Esophagus squamous epithelium (tissue), 5 donors: ENCODE results near the gene WASL. TPM values are rescaled to one million over a fixed set of nuclear protein-coding genes. Genes with fewer than 3 reads are reported as not detected.
A peak's percentile ranks its signal among the peaks of the same experiment; 100 is the strongest.

Source experiments
- DNase-seq: peaks from one replicate; lab custom pipeline; 2025; lab: John Stamatoyannopoulos, UW
- H3K27ac ChIP-seq, 4 donors: fragments of 200-600 bp; sonication (generic); one replicate each; pipeline ENCODE4 v1.5.1; 2016 to 2019; ENCODE audit warnings: mild to moderate bottlenecking in 1 of 4
- H3K27me3 ChIP-seq, 4 donors: fragments of 200-600 bp; sonication (generic); 1 replicate in 3 of 4; 2 replicates in 1 of 4; pipeline versions ENCODE4 v1.5.1 to v1.6.0; 2017 to 2021; ENCODE audit warnings: antibody characterized with exemption in 1 of 4
- H3K36me3 ChIP-seq, 3 donors: fragments of 200-600 bp; sonication (generic); one replicate each; pipeline ENCODE4 v1.5.1; 2016 to 2019
- H3K4me1 ChIP-seq, 3 donors: fragments of 200-600 bp; sonication (generic); one replicate each; pipeline ENCODE4 v1.5.1; 2017 to 2019
- H3K4me3 ChIP-seq, 4 donors: fragments of 200-600 bp; sonication (generic); 1 replicate in 3 of 4; 2 replicates in 1 of 4; pipeline ENCODE4 v1.5.1; 2016 to 2019; ENCODE audit warnings: mild to moderate bottlenecking in 2 of 4, moderate library complexity in 1 of 4
- H3K9me3 ChIP-seq, 3 donors: fragments of 200-600 bp; sonication (generic); one replicate each; pipeline ENCODE4 v1.5.1; 2016 to 2019
- CTCF ChIP-seq, 6 experiments: fragments of 450-650 bp in 4 of 6; fragments of 200-600 bp in 2 of 6; sonication (generic) in 2 of 6; IDR thresholded peaks; one replicate each; pipeline ENCODE4 v1.5.1; 2016 to 2019; ENCODE audit warnings: antibody characterized with exemption in 6 of 6, mild to moderate bottlenecking in 4 of 6, moderate library complexity in 4 of 6
- POLR2A ChIP-seq, 4 donors: fragments of 450-650 bp; IDR thresholded peaks; one replicate each; pipeline ENCODE4 v1.6.1; 2017; ENCODE audit warnings: antibody characterized with exemption in 4 of 4, mild to moderate bottlenecking in 4 of 4, moderate library complexity in 3 of 4
- WGBS, 2 donors: methylation state at CpG; one replicate each; pipeline ENCODE4 v1.1.5; 2018; 5-methylcytosine and 5-hydroxymethylcytosine counted together
- intact Hi-C: fragments of 100-400 bp; cut with DNase I; formaldehyde crosslinking; loops from one replicate; pipeline ENCODE4 v1.15.0; 2022
- total RNA-seq, 4 donors: library from RNA; depleted of rRNA; stranded (reverse); fragments of >200 nt; gene quantifications; one replicate each; pipeline ENCODE4 v1.1.0, GENCODE V29; 2016
- donor health status: DM: yes; HTN: yes; CAD: no.

WASL gene
- total RNA-seq, 4 donors from 2014 or later = 26.0 to 34.6 (median 31.3) TPM

- H3K27me3 ChIP-seq = peaks cover 0 to 7% (median 0%) of the 10 kb centered on the region in 4 donors
- no peak overlapping the region for H3K27ac ChIP-seq
- no peak for TF ChIP-seq POLR2A (IDR thresholded peaks at IDR 0.05)
- TF ChIP-seq CTCF (IDR thresholded peaks at IDR 0.05) = no peak
- 79 to 80% methylated on average over 4 to 7 of the region's 7 CpGs for WGBS, 2 donors
- no peaks in the 10 kb centered on the region for H3K9me3 ChIP-seq
- peaks cover 0 to 18% (median 5%) of the 10 kb centered on the region in 3 donors for H3K4me1 ChIP-seq
- no peak overlapping the region for H3K4me3 ChIP-seq
- no peak for DNase-seq
- no peaks in the 10 kb centered on the region for H3K36me3 ChIP-seq
- intact Hi-C loops = no loop called here
Observed at GRCh38 chr7:123647106-123647730, 101.6 kb downstream of the WASL start.

- TF ChIP-seq CTCF (IDR thresholded peaks at IDR 0.05) (no peak), POLR2A (IDR thresholded peaks at IDR 0.05) (no peak)
- intact Hi-C loops = no loop called here
- Histone ChIP-seq H3K27me3 (peaks cover 0 to 2% (median 0%) of the 10 kb centered on the region in 4 donors), H3K36me3 (no peaks in the 10 kb centered on the region), H3K27ac (no peak overlapping the region), H3K9me3 (no peaks in the 10 kb centered on the region), H3K4me1 (peaks cover 0 to 18% (median 5%) of the 10 kb centered on the region in 3 donors), H3K4me3 (no peak overlapping the region)
- DNase-seq = no peak
- 64 to 76% methylated on average over 3 of the region's 3 CpGs for WGBS, 2 donors
Observed at GRCh38 chr7:123645516-123645915, 103.3 kb downstream of the WASL start.

GRCh38 chr7:123643495-123644441, 105.0 kb downstream of the WASL start:
- TF ChIP-seq CTCF (IDR thresholded peaks at IDR 0.05) (no peak), POLR2A (IDR thresholded peaks at IDR 0.05) (no peak)
- Histone ChIP-seq H3K4me1 (peaks cover 0 to 18% (median 5%) of the 10 kb centered on the region in 3 donors), H3K4me3 (peak overlapping the region in 1 of 4 donors; percentile 34), H3K27me3 (no peaks in the 10 kb centered on the region), H3K36me3 (no peaks in the 10 kb centered on the region), H3K9me3 (no peaks in the 10 kb centered on the region), H3K27ac (no peak overlapping the region)
- 10 to 17% methylated on average over 6 of the region's 6 CpGs for WGBS, 2 donors
- no peak for DNase-seq
- intact Hi-C loops = no loop called here

GRCh38 chr7:123641901-123642300, 106.9 kb downstream of the WASL start:
- TF ChIP-seq POLR2A (IDR thresholded peaks at IDR 0.05) (no peak), CTCF (IDR thresholded peaks at IDR 0.05) (no peak)
- intact Hi-C loops = no loop called here
- Histone ChIP-seq H3K4me3 (no peak overlapping the region), H3K4me1 (peaks cover 0 to 18% (median 5%) of the 10 kb centered on the region in 3 donors), H3K27ac (no peak overlapping the region), H3K27me3 (no peaks in the 10 kb centered on the region), H3K36me3 (no peaks in the 10 kb centered on the region), H3K9me3 (no peaks in the 10 kb centered on the region)
- no peak for DNase-seq
- WGBS, 2 donors = 73 to 84% methylated on average over 5 of the region's 5 CpGs

- intact Hi-C loops = no loop called here
- H3K27ac ChIP-seq = no peak overlapping the region
- no peak for TF ChIP-seq POLR2A (IDR thresholded peaks at IDR 0.05)
- no peak for TF ChIP-seq CTCF (IDR thresholded peaks at IDR 0.05)
- H3K4me1 ChIP-seq = peaks cover 0 to 18% (median 5%) of the 10 kb centered on the region in 3 donors
- no peak overlapping the region for H3K4me3 ChIP-seq
- no peaks in the 10 kb centered on the region for H3K27me3 ChIP-seq
- H3K9me3 ChIP-seq = no peaks in the 10 kb centered on the region
- no peak for DNase-seq
- no peaks in the 10 kb centered on the region for H3K36me3 ChIP-seq
Observed at GRCh38 chr7:123640583-123640982, 108.2 kb downstream of the WASL start.
